DLD1 (cell line): ENCODE data around the gene USF3.
"Not testable (repeated sequence)": the region's sequence is repeated elsewhere in the genome, so short reads cannot be mapped to it uniquely, and the experiment has no call there.

Source experiments
- in situ Hi-C: cut with HindIII; loops from 2 replicates; pipeline ENCODE4 v1.10.0; 2017; ENCODE audit warnings: low sequenced_read_pairs

USF3 gene

DNA sequence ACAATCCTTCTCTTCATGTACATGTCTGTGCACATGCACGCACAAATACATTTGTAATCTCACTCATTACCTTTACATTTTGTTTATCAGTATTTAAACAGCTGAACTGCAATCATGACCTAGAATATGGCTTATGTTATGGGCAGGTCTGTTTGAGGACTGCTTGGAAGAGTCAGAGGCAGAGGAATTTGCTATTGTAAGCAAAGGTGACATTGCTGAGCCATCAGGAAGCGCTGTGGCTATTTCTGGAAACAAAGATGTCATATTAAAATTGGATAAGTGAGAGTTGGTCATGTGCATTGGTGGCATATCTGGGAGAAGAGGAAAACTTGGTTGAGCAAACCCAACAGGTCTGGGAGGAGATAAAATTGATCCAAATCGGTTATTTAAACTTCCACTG is 41.6 kb downstream of the USF3 start:
- in situ Hi-C loops, result no loop called here

DNA sequence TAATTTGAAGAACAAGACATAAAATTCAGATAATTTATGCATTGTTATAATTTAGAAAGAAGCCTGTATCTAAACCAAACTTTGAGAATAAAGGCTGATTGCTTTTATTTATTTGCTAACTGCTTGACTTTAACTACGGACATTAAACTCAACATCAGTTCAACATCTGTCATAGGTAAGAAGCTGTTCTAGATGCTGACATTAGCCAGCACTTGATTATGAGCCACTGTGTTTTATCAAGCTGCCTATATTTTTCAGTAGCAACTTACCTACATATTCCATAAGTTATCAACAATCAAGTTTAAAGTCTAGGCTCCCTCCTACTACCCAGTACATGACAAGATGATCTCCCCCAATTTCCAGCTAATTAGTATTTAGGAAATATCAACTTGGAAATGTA is 42.1 kb downstream of the USF3 start:
- in situ Hi-C loops, result no loop called here

DNA sequence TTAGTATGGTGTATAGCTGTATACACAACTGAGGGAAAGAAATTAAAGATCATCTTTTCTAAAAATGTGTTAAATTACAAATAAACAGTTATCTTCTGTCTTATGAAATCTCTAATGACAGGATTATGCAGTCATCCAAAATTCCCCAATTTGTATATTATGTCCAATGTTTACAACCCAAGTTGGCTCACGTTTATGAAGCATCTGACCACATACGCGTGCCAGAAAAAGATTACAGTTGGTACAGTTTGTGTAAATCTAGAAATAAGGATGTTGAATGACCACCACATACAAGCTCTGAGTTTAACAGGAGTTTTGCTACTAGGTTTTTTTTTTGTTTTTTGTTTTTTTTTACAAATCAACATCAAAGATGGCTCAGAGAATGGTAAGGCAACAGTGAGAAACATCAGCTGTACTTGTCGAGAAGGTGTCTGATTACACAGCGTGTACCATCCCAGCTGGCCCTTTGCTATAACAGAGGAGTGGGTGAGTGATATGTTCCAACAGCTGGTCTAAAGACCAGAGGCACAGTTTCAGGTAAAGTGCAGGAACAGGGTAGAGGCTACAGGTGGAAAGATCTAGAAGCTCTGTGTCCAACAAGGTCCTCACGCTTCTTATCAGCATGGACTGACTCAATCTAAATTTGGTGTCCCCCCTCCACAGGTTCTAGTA is 47.1 kb downstream of the USF3 start:
- in situ Hi-C loops, result no loop called here

DNA sequence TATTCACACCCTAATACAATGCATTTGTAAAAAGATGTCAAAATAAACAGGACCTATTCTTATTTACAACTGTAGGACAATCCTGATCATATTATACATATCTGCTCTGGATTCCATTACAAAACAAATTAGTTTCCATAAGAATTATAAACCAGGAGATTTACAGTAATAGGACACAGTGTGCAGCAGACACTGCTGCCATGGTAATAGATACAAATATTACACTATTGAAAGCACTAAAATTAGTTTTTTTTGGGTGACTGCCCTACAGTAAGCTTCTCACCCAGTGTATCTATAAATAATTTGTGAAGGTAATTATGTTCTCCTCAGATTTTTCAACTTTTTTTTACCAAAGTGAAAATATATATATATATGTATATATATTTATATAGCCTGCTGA is 47.9 kb downstream of the USF3 start:
- in situ Hi-C loops, result no loop called here

DNA sequence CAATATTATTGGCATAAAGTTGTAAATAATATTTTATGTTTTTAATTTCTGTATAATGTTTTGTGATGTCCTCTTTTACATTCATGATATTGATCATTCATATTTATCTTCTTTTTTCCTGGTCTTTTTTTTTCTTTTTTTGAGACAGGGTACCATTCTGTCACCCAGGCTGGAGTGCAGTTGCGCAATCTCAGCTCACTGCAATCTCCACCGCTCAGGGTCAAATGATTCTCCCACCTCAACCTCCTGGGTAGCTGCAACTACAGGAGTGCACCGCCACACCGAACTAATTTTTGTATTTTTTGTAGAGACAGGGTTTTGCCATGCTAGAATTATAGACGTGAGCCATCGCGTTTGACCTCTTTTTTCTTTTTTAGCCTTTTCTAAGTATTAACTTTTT is 52.9 kb downstream of the USF3 start:
- in situ Hi-C loops, result no loop called here

DNA sequence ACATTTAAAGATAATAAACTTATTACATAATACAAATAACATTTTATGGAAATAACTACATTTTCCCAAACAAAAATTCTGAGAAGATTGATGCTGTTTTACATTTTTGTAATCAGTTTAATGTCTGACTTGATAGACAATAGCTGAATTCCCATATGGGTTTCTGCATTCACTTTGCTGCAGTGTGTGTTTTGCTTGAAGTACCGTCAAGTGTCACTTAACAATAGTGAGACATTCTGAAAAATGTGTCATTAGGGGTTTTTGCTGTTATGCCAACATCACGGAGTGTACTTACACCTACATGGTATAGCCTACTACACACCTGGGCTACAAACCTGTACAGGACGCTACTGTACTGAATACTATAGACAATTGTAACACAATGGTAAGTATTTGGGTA is 57.5 kb downstream of the USF3 start:
- in situ Hi-C loops, result no loop called here

DNA sequence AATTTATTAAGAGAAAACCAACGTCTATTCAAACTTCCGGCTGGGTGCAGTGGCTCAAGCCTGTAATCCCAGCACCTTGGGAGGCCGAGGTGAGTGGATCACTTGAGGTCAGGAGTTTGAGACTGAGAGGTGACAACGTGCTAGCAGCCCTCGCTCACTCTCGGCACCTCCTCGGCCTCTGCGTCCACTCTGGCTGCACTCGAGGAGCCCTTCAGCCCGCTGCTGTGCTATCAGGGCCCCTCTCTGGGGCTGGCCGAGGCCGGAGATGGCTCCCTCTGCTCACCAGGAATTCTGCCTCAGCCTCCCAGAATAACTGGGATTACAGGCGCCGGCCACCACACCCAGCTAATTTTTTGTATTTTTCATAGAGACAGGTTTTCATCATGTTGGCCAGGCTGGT is 58.7 kb downstream of the USF3 start:
- in situ Hi-C loops, result no loop called here

DNA sequence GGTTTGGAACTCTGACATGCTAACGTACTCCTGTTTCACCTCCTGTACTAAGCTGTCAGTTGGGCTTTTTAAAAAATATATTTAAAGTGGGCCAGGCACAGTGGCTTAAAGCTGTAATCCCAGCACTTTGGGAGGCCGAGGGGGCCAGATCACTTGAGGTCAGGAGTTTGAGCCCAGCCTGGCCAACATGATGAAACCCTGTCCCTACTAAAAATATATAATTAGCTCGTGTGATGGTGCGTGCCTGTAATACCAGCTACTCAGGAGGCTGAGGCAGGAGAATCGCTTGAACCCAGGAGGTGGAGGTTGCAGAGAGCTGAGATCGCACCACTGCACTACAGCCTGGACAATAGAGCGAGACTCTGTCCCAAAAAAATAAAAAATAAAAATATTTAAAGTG is 60.4 kb downstream of the USF3 start:
- in situ Hi-C loops, result not testable (repeated sequence)

DNA sequence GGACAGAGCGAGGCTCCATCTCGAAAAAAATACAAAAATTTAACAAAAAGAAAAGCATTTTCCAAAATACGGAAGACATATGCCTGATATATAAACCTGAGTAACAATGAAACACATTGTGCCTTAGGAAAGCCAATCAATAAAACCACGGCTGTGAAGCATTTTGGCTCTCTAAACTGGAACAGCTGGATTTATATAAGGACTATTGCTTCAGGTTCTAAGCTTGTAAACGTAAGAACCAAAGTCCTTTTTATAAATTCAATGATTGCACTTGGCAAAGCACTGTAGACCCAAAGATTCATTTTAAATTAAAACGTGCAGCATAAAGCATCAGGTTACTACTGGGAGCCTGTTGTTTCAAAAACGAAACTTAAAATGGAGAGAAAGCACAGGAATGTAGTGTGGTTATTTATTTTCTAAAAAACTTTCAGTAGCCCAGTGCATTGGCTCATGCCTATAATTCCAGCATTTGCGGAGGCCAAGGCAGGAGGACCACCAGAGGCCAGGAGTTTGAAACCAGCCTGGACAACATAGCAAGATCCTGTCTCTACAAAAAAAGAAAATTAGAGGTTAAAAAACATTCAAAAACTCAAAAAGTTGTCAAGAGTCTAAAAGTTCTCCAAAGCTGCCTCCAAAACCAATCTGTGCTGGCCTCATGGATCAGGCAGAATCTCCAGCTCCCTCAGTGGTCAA is 61.5 kb downstream of the USF3 start:
- in situ Hi-C loops, result no loop called here

DNA sequence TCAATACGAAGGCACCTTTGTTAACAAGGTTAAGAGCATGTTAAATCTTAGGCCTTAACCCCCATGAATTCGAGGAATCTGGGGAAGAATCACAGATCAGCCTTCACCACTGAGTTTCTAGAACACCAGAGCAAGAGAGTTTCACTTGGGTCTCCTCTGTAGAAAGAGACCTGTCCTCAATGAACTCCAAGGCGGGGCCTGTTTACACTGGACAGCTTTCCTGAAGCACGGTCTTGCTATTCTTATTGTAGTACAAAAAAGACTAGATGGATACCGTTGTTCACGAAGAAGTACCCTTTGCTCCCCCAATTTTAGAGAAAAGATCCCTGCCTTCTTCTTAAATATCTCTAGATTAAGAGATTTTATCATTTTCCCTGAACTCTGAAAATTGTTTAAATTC is 64.9 kb downstream of the USF3 start:
- in situ Hi-C loops, result no loop called here

DNA sequence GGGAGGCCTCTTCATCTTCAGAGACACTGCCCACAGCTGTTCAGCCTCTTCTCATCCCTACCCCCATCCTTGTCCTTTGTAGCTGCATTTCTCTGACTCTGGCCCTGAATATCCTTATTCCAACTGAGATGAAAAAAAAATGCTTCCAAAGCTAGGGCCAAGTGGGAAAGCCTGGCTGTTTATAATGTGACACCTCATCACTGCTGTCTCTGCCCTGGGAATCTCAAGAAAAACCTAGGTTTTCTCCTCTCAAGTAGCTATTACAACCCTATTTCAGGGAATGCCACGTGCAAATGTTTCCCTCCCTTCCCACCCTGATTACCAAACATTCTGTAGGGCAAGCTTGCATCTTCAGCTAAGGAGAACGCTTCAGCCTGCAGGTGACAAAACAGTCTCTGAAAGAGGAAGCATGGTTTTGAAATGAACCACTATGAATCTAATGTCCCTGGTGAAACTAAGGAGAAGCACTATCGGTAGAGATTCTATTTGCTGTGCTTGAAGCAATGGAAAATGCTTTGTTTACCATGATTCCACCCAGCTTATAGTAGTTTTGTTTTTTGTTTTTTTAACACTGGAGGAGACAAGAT is 65.4 kb downstream of the USF3 start:
- in situ Hi-C loops, result no loop called here

DNA sequence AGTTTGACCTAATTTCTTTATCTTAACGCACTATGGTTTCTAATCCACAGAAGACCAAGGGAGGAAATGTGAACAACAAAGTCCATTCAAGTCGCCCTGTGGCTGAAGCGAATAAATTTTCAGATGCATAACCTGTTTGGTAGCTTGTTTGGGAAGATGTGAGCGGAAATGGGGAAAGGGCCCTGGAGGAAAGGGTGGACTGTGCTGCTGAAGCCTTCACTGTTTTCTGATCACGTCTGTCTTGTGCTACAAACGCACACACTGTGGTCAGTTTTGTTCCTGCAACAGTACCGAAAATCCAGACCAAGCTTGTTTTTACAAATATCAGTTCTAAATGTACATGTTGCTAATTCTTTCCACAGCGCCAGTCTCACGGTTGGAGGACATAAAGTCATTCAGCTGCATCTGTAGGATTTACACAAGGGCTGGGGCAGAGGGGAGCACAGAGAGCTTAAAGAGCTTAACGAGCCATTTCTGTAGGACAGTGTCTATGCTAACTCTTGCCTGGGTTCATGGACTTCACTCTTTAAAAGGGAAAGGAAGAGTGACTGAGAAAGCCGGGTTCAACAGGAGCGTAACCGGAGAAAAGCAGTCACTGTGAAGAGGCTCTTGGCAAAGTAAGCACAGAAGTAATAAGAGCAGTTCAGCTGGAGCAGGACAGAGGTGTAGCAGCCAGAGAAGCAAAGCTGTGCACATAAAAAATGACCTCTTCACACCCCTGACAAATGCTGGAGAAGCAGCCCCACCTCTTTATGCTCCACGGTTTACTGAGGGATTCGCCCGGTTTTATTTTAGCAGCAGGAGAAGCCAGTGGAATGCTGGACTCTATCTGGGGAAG is 66.6 kb downstream of the USF3 start:
- in situ Hi-C loops, result loop anchor here (10.0 kb wide), 1 partner anchor 135 kb away; no protein-coding TSS in a partner anchor

DNA sequence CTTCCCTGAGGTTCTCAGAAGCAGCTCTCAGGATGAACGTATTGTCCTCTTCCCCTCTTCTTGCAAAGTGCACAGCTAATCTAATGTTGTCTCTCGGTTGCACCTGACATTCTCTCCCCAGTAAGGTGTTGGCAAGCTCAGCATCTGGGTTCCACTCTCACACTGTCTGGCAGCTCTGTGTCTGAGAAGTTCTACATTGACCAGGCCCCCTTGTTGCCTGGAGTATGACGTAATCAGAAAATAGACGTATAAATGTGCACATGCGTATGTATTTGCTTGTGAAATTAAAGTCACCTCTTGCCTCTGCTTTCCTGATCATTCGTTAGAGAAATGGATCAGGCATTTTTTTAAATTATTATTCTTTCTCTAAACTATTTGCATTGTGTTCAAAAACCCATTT is 67.7 kb downstream of the USF3 start:
- in situ Hi-C loops, result loop anchor here (10.0 kb wide), 1 partner anchor 134 kb away; no protein-coding TSS in a partner anchor

DNA sequence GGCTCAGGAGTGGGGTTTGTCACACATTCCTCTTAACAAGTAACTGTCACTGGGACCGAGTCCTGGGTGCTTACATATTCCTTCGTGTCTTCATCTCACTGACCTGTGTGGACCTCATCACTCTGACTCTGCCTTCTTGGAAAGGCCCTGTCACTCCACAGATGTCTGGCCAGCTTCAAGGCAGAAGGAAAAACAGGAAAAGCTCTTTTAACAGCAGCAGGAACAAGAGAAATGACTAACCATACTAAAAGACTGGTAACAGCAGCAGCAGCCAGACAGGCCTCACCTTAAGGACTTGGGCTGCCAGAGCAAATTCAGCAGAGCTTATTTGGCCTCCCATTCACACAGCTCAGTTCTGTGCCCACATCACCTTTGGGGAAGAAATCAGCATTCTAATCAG is 68.1 kb downstream of the USF3 start:
- in situ Hi-C loops, result loop anchor here (10.0 kb wide), 1 partner anchor 134 kb away; no protein-coding TSS in a partner anchor

DNA sequence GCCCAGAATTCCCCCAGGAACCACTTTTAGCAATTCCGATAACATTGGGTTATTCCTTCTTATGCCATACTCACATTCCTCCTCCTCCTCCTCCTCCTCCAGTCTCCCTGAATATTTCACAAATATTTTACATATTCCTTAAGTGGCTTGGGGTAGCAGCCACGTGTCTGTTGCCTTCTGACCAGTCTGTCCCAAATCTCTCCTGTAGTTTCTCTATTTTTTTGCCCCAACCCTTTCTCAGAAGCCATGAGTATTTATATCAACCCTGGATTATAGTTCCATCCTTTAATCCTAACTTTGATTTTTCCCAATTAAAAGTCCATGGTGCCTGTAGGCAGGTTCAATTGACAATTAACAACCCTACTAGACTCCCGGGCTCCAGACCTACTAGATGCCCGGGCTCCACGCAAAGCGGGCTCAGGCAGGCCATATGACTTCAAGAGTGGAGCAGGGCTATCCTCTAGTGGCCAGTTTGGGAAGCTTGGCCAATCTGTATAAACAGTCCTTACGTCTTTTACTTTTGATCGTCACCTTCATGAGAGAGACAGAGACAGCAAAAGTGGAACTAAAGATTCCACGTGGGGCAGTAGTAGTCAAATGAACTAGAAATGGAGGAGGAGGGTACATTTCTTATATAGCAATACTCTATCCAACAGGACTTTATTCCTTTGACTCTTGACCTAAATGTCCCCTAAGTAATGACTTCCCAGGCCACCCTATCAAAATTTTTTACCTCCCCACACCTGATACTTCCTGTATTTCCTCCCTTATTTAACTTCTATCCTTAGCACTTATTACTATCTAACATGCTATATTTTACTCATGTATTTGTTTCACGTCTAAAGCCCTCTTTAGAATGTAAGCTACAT is 69.7 kb downstream of the USF3 start:
- in situ Hi-C loops, result loop anchor here (10.0 kb wide), 1 partner anchor 132 kb away; no protein-coding TSS in a partner anchor

DNA sequence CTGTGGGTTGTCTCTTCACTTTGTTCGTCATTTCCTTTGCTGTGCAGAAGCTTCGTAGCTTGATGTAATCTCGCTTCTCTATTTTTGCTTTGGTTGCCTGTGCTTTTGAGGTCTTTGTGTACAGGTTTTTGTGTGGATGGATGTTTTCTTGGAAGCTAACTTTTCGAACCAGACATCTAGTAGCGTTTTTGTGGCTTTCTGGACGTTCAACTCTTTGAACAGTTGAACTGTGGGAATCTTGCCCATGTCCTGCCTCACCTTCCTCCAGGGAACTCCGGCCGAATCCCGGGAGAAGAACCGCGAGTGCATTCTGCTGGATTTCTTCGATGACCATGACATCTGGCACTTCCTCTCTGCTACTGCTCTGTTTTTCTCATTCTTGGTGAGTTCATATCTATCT is 70.6 kb downstream of the USF3 start:
- in situ Hi-C loops, result loop anchor here (10.0 kb wide), 1 partner anchor 131 kb away; no protein-coding TSS in a partner anchor

DNA sequence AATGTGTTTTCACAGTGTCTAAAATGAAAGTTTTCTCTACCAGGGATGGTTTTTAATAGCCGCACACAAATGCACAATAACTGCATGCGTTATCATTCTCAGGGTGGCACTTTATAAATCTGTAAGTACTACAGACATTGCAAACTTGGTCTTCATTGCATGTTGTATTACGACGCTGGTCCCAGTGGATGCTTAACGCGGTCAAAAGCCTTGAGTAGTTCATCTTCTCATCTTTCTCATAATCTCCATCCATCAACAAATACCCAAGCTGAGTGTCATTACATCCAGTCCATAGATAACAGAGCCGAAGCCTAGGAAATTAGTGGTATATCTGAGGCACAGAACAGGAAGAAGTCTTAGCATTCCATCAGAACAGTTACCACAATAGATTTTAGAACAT is 72.6 kb downstream of the USF3 start:
- in situ Hi-C loops, result loop anchor here (10.0 kb wide), 1 partner anchor 129 kb away; no protein-coding TSS in a partner anchor

DNA sequence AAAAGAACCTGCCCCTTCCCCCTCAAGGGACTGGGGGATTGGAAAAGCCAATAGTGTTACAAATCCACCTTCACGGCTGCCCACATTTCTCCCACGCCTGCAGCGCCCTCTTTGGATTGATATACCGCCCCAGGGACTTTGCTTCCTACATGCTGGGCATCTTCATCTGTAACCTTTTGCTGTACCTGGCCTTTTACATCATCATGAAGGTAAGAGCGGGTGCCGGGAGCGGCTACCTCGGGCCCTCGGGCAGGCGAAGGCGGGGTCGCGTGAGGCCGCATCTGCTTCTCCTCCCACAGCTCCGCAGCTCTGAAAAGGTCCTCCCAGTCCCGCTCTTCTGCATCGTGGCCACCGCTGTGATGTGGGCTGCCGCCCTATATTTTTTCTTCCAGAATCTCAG is 73.1 kb downstream of the USF3 start:
- in situ Hi-C loops, result loop anchor here (10.0 kb wide), 1 partner anchor 129 kb away; no protein-coding TSS in a partner anchor

DNA sequence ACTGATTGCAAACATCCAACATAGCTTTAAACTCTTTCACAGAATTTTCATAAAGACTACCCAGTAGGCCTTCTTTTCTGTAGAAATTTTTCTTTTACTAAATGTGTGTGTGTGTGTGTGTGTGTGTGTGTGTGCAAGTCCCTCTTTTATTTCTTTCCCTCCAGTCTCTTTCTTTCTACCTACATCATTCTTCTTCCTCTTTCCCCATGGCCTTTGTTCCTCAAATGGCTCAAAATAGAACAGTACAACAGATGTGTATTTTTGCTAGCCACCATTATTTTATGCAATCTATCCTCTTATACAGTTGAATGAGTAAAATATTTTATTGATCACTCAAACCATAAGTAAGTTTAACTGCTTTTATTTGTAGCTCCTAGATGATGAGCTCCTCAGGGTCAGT is 76.4 kb downstream of the USF3 start:
- in situ Hi-C loops, result loop anchor here (10.0 kb wide), 1 partner anchor 125 kb away; no protein-coding TSS in a partner anchor

DNA sequence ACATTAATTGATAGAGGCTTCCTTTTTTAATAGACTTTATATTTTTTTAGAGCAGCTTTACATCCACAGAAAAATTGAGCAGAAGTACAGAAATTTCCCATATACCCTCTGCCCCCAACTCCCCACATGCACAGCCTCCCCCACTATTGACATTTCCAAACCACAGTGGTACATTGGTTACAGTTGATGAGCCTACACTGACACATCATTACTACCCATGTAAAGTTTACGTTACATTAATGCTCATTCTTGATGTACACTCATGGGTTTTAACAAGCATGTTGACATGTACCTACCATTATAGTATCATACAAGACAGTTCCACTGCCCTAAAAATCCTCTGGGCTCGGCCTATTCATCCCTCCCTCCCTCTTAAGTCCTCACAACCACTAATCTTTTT is 78.7 kb downstream of the USF3 start:
- in situ Hi-C loops, result no loop called here
